IMR-90 (cell line): Measurements from ENCODE around the gene HTRA2. TPM values are rescaled to one million over a fixed set of nuclear protein-coding genes. Genes with fewer than 3 reads are reported as not detected.

Experiments
- ATAC-seq: fragments of 200-7000 bp; cut with Tn5 transposase; 2 replicates; pipeline ENCODE4 v1.9.1; 2020; ENCODE audit warnings: low read depth, mild to moderate bottlenecking, moderate library complexity
- BruUV-seq: library from RNA; stranded (reverse); fragments of 400-500 nt; replicated peaks from 2 replicates; lab custom pipeline; 2021; lab: Mats Ljungman, UMichigan
- CTCF ChIA-PET: fragments of 300-600 bp; formaldehyde crosslinking; extraction: SDS; loops from one replicate; lab custom pipeline; 2021; ENCODE audit warnings: antibody characterized with exemption; lab: Yijun Ruan, JAX
- POLR2A ChIA-PET: fragments of 300-600 bp; sonication (Branson Sonifier 250); formaldehyde crosslinking; loops from one replicate; lab custom pipeline; 2022; ENCODE audit warnings: antibody characterized with exemption; ENCODE audit not compliant: unreplicated experiment; lab: Charles Lee
- DNase-seq: peaks from one replicate; pipeline ENCODE4 v3.0.0; 2013
- H2AFZ ChIP-seq: replicated peaks from 2 replicates; pipeline ENCODE3; 2013; ENCODE audit warnings: low read length, mild to moderate bottlenecking; ENCODE audit not compliant: poor library complexity
- H2AK5ac ChIP-seq: 2 replicates; pipeline ENCODE4 v1.6.1; 2013; ENCODE audit warnings: low read depth, low read length, inconsistent platforms
- H2AK9ac ChIP-seq: replicated peaks from 2 replicates; pipeline ENCODE3; 2013; ENCODE audit warnings: mild to moderate bottlenecking, low read depth, low read length, moderate library complexity; ENCODE audit not compliant: poor library complexity
- H2BK120ac ChIP-seq: 2 replicates; pipeline ENCODE4 v1.6.1; 2013; ENCODE audit warnings: low read depth, low read length, inconsistent platforms
- H2BK15ac ChIP-seq: 3 replicates; pipeline ENCODE4 v1.6.1; 2013; ENCODE audit warnings: low read depth, low read length, inconsistent platforms
- H2BK20ac ChIP-seq: 2 replicates; pipeline ENCODE4 v1.6.1; 2013; ENCODE audit warnings: low read depth, mild to moderate bottlenecking, inconsistent platforms, low read length, moderate library complexity
- H2BK5ac ChIP-seq: 2 replicates; pipeline ENCODE4 v1.6.1; 2013; ENCODE audit warnings: mild to moderate bottlenecking, low read depth, low read length, inconsistent platforms; ENCODE audit not compliant: poor library complexity, severe bottlenecking
- H3K14ac ChIP-seq: replicated peaks from 2 replicates; pipeline ENCODE4 v1.6.1; 2013; ENCODE audit warnings: low read depth, low read length, inconsistent platforms
- H3K18ac ChIP-seq: 2 replicates; pipeline ENCODE4 v1.6.1; 2013; ENCODE audit warnings: low read depth, low read length, control low read depth
- H3K23ac ChIP-seq: 2 replicates; pipeline ENCODE4 v1.6.1; 2013; ENCODE audit warnings: low read depth, low read length, inconsistent platforms
- H3K27ac ChIP-seq: 2 replicates; pipeline ENCODE4 v1.5.1; 2013; ENCODE audit warnings: mild to moderate bottlenecking, control low read depth, low read length; ENCODE audit not compliant: insufficient read depth
- H3K27me3 ChIP-seq: 2 replicates; pipeline ENCODE4 v1.6.1; 2013; ENCODE audit warnings: low read length; ENCODE audit not compliant: control insufficient read depth, insufficient read depth
- H3K36me3 ChIP-seq: 2 replicates; pipeline ENCODE4 v1.6.1; 2013; ENCODE audit warnings: low read length, mixed read lengths; ENCODE audit not compliant: control insufficient read depth, insufficient read depth
- H3K4ac ChIP-seq: 2 replicates; pipeline ENCODE4 v1.6.1; 2013; ENCODE audit warnings: low read depth, low read length, inconsistent platforms
- H3K4me1 ChIP-seq: 2 replicates; pipeline ENCODE4 v1.6.1; 2013; ENCODE audit warnings: low read length, mixed read lengths; ENCODE audit not compliant: control insufficient read depth, insufficient read depth
- H3K4me2 ChIP-seq: 2 replicates; pipeline ENCODE4 v1.6.1; 2013; ENCODE audit warnings: low read depth, mild to moderate bottlenecking, control low read depth, low read length, moderate library complexity
- H3K4me3 ChIP-seq: 2 replicates; pipeline ENCODE4 v1.5.1; 2013; ENCODE audit warnings: low read depth, mild to moderate bottlenecking, control low read depth, low read length, moderate library complexity; ENCODE audit not compliant: insufficient read depth
- H3K56ac ChIP-seq: 2 replicates; pipeline ENCODE4 v1.6.1; 2013; ENCODE audit warnings: low read length, inconsistent platforms; ENCODE audit not compliant: insufficient read depth; ENCODE audit errors: extremely low read depth
- H3K79me1 ChIP-seq, 2 experiments: 2 replicates each; pipeline ENCODE4 v1.6.1; 2013; ENCODE audit warnings: low read length in 2 of 2, inconsistent platforms in 1 of 2, low read depth in 1 of 2
- H3K9ac ChIP-seq: 2 replicates; pipeline ENCODE4 v1.6.1; 2013; ENCODE audit warnings: low read depth, low read length, control low read depth
- H3K9me1 ChIP-seq: 2 replicates; pipeline ENCODE4 v1.6.1; 2013; ENCODE audit warnings: low read length, inconsistent platforms; ENCODE audit not compliant: insufficient read depth
- H3K9me3 ChIP-seq: 2 replicates; pipeline ENCODE4 v1.6.1; 2013; ENCODE audit warnings: low read length; ENCODE audit not compliant: control insufficient read depth, insufficient read depth
- H4K20me1 ChIP-seq: 2 replicates; pipeline ENCODE4 v1.6.1; 2013; ENCODE audit warnings: low read length, inconsistent platforms; ENCODE audit not compliant: insufficient read depth
- H4K5ac ChIP-seq: 2 replicates; pipeline ENCODE4 v1.6.1; 2013; ENCODE audit warnings: mild to moderate bottlenecking, low read depth, low read length, control low read depth
- H4K8ac ChIP-seq, 2 experiments: 2 replicates each; pipeline ENCODE4 v1.6.1; 2013; ENCODE audit warnings: low read depth in 2 of 2, low read length in 2 of 2, control low read depth in 1 of 2, inconsistent platforms in 1 of 2
- H4K91ac ChIP-seq: 2 replicates; pipeline ENCODE4 v1.6.1; 2013; ENCODE audit warnings: low read depth, low read length, inconsistent platforms; ENCODE audit not compliant: insufficient read depth
- CEBPB ChIP-seq: IDR thresholded peaks from 2 replicates; pipeline ENCODE4 v1.6.1; 2012; ENCODE audit warnings: low read depth, low read length, improper control_type of control experiment
- CHD1 ChIP-seq: IDR thresholded peaks from 2 replicates; pipeline ENCODE4 v1.6.1; 2012; ENCODE audit warnings: low read depth, low read length, improper control_type of control experiment
- CTCF ChIP-seq: conservative IDR thresholded peaks from 2 replicates; pipeline ENCODE4 v1.5.1; 2012; ENCODE audit warnings: mild to moderate bottlenecking, low read depth, low read length, improper control_type of control experiment
- ELK1 ChIP-seq: fragments of 150-350 bp; IDR thresholded peaks from 2 replicates; pipeline ENCODE4 v1.6.1; 2016; ENCODE audit warnings: low read depth, mild to moderate bottlenecking, low read length, moderate library complexity, borderline replicate concordance
- FOS ChIP-seq: fragments of 150-350 bp; IDR thresholded peaks from 2 replicates; pipeline ENCODE4 v1.6.1; 2016; ENCODE audit warnings: low read depth, low read length
- MAFK ChIP-seq: IDR thresholded peaks from 2 replicates; pipeline ENCODE4 v1.6.1; 2012; ENCODE audit warnings: low read depth, low read length, improper control_type of control experiment
- MAZ ChIP-seq: IDR thresholded peaks from 2 replicates; pipeline ENCODE4 v1.6.1; 2012; ENCODE audit warnings: low read depth, mild to moderate bottlenecking, low read length, improper control_type of control experiment, moderate library complexity, borderline replicate concordance
- MXI1 ChIP-seq: IDR thresholded peaks from 2 replicates; pipeline ENCODE4 v1.6.1; 2012; ENCODE audit warnings: low read depth, mild to moderate bottlenecking, low read length, moderate library complexity, borderline replicate concordance
- RAD21 ChIP-seq: IDR thresholded peaks from 2 replicates; pipeline ENCODE4 v1.6.1; 2012; ENCODE audit warnings: low read length, improper control_type of control experiment
- RCOR1 ChIP-seq: IDR thresholded peaks from 2 replicates; pipeline ENCODE4 v1.6.1; 2012; ENCODE audit warnings: mild to moderate bottlenecking, low read length, improper control_type of control experiment; ENCODE audit not compliant: insufficient replicate concordance
- WGBS, 2 experiments: methylation state at CpG; one replicate each; pipeline versions ENCODE4 v1.1.5 to v1.1.7; 2013; ENCODE audit warnings: missing lambda C conversion rate in 2 of 2; ENCODE audit not compliant: insufficient read length in 1 of 2; ENCODE audit errors: extremely low coverage in 2 of 2; 5-methylcytosine and 5-hydroxymethylcytosine counted together
- dilution Hi-C: fragments of 300-500 bp; cut with HindIII; formaldehyde crosslinking; loops from one replicate; pipeline ENCODE4 v1.14.3; 2018; ENCODE audit warnings: low sequenced_read_pairs; ENCODE audit not compliant: unreplicated experiment
- in situ Hi-C: fragments of 300-500 bp; cut with MboI; formaldehyde crosslinking; loops from 3 replicates; pipeline ENCODE4 v1.14.3; 2019; ENCODE audit warnings: low sequenced_read_pairs, inconsistent platforms, mixed read lengths
- intact Hi-C: fragments of 100-400 bp; cut with micrococcal nuclease; formaldehyde crosslinking; loops from 2 replicates; pipeline ENCODE4 v1.10.0; 2022
- polyA plus RNA-seq, 3 experiments: library from polyadenylated mRNA; depleted of rRNA; stranded (reverse); fragments of >200 nt; gene quantifications; 2 replicates each; pipeline ENCODE4 v1.2.3, GENCODE V29; 2012; ENCODE audit warnings: low replicate concordance in 1 of 3
- total RNA-seq: library from RNA; depleted of rRNA; stranded (reverse); fragments of >200 nt; gene quantifications from 2 replicates; pipeline ENCODE4 v1.2.3, GENCODE V29; 2012
- TF ChIP-seq, protein P1 (sequence below): fragments of 150-350 bp; IDR thresholded peaks from 2 replicates; pipeline ENCODE4 v1.6.1; 2017; ENCODE audit warnings: mild to moderate bottlenecking, antibody characterized with exemption, low read length, low read depth

HTRA2 gene
- total and polyA plus RNA-seq, 2 of the 4 experiments (the other 2 are of a cell fraction) = 23.6 to 28.1 TPM

DNA sequence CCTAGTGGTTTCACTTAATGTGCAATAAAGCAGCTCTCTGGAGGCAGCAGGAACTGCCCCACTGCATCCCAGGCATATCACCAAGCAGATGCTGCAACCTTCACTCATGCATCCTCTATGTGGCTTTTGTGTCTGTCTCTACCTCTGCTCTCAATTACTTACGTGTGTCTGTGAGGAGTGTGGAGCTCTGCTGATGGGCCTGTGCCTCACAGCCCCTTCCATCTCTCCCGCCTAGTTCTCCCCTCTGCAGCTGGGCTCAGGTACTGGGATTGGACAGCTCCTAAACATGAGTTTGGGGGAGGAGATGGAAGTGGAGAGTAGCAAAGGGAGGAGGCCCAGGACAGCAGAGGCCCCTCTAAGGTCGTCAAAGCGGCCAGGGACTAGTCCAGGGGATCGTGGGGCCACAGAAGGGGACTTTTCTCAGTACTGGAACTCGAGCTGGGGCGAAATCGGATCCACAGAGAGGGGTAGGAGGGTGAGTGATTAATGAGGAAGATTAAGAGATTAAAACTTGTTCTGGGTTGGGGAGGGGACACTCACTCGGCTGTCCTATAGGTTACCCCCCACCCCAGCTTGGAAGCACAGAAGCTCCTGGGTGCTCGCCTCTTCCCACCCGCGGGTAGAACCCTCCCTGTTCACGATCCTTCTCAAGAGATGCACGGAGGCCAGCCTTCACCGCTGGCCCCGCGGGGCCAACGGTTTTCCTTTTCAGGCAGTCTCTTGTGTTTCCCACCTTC lies 28.2 kb upstream of the HTRA2 start (continued):
- no peak for TF ChIP-seq MXI1

- Histone ChIP-seq H3K56ac (no peak overlapping the region), H2AK5ac (peak overlapping the region; percentile 96), H3K23ac (no peak overlapping the region), H3K14ac (peak overlapping the region; percentile 98; the same call in 1 of the 2 replicates), H3K4ac (peak overlapping the region; percentile 94), H4K20me1 (no peaks in the 10 kb centered on the region), H4K8ac (peak overlapping the region; percentile 91 to 94; a peak in 3 of 4 replicates), H3K9me3 (no peaks in the 10 kb centered on the region), H3K36me3 (peaks cover 16% of the 10 kb centered on the region), H3K79me1 (peaks cover 12 to 38% of the 10 kb centered on the region in 2 experiments), H2AFZ (peak overlapping the region; percentile 97), H2AK9ac (peak overlapping the region; percentile 90), H2BK5ac (no peak overlapping the region), H3K9me1 (peaks cover 9% of the 10 kb centered on the region), H2BK120ac (no peak overlapping the region), H3K27me3 (peaks cover 38% of the 10 kb centered on the region), H3K4me2 (no peak overlapping the region; the same call in 1 of the 2 replicates), H3K4me3 (peak overlapping the region; percentile 43; the same call in 1 of the 2 replicates), H3K9ac (peak overlapping the region; percentile 22; the same call in 1 of the 2 replicates), H2BK15ac (no peak overlapping the region), H3K4me1 (peaks cover 23% of the 10 kb centered on the region), H3K18ac (no peak overlapping the region; the same call in 1 of the 2 replicates), H4K91ac (0 out of 2 replicates have a peak overlapping the region, but pooled peaks have one; percentile 92), H4K5ac (no peak overlapping the region; the same call in 1 of the 2 replicates), H2BK20ac (no peak overlapping the region), H3K27ac (no peak overlapping the region)
- WGBS, 2 experiments = 79% methylated on average over 6 of the region's 32 CpGs; no CpG with 5 or more reads in 1 of the 2 experiments
- CTCF ChIA-PET = interaction anchor here (0.9 kb wide), 1 partner anchor 83 kb away, joined by 3 read pairs; no protein-coding TSS in a partner anchor
- DNase-seq (no peak), ATAC-seq (no peak)
- intact Hi-C loops = no loop called here
- POLR2A ChIA-PET = no interaction called here
- in situ Hi-C loops = no loop called here
- no TSS peak for BruUV-seq
- dilution Hi-C loops = no loop called here
- no peak for TF ChIP-seq RCOR1
- no peak for TF ChIP-seq CEBPB
- no peak for TF ChIP-seq CTCF
- TF ChIP-seq, protein P1, sequence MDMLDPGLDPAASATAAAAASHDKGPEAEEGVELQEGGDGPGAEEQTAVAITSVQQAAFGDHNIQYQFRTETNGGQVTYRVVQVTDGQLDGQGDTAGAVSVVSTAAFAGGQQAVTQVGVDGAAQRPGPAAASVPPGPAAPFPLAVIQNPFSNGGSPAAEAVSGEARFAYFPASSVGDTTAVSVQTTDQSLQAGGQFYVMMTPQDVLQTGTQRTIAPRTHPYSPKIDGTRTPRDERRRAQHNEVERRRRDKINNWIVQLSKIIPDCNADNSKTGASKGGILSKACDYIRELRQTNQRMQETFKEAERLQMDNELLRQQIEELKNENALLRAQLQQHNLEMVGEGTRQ = no peak
- TF ChIP-seq RAD21 = no peak
- no peak for TF ChIP-seq MAFK
- TF ChIP-seq CHD1 = no peak
- TF ChIP-seq ELK1 = no peak
- TF ChIP-seq FOS = no peak
- no peak for TF ChIP-seq MAZ
Measured at GRCh38 chr2:74502147-74502719, 27.5 kb upstream of the HTRA2 start.
